CD4-positive, alpha-beta T cell (primary cell): ENCODE data around the gene STX8. TPM values are rescaled to one million over a fixed set of nuclear protein-coding genes. Genes with fewer than 3 reads are reported as not detected.

ENCODE experiments used
- ATAC-seq: fragments of 200-7000 bp; cut with Tn5 transposase; one replicate; pipeline ENCODE4 v1.10.0; 2022; ENCODE audit warnings: mild to moderate bottlenecking; ENCODE audit not compliant: poor library complexity
- CTCF ChIA-PET: fragments of 350-600 bp; sonication (Branson Sonifier 250); formaldehyde crosslinking; loops from one replicate; lab custom pipeline; 2021; ENCODE audit warnings: antibody characterized with exemption, inconsistent platforms; lab: Charles Lee
- POLR2A ChIA-PET: fragments of 350-600 bp; sonication (Branson Sonifier 250); formaldehyde crosslinking; loops from one replicate; lab custom pipeline; 2021; ENCODE audit warnings: antibody characterized with exemption, inconsistent platforms; lab: Charles Lee
- DNase-seq, 14 experiments: peaks; one replicate each; pipeline ENCODE4 v3.0.0-alpha.2; 2013 to 2020; ENCODE audit warnings: mixed read lengths in 2 of 14
- H3K27ac ChIP-seq, 2 donors: one replicate each; pipeline versions ENCODE4 v1.5.1 to v1.7.0; 2013; ENCODE audit warnings: low read length in 2 of 2, low read depth in 1 of 2, mild to moderate bottlenecking in 1 of 2
- H3K27me3 ChIP-seq, 2 experiments: 1 replicate in 1 of 2; 2 replicates in 1 of 2; pipeline versions ENCODE4 v1.6.1 to v1.7.0; 2013; ENCODE audit warnings: low read length in 2 of 2, control low read depth in 1 of 2, mild to moderate bottlenecking in 1 of 2, moderate library complexity in 1 of 2; ENCODE audit not compliant: insufficient read depth in 2 of 2, control insufficient read depth in 1 of 2
- H3K36me3 ChIP-seq: one replicate; pipeline ENCODE4 v1.6.1; 2013; ENCODE audit warnings: low read length, control low read depth; ENCODE audit not compliant: insufficient read depth
- H3K4me1 ChIP-seq: one replicate; pipeline ENCODE4 v1.6.1; 2013; ENCODE audit warnings: low read length, control low read depth; ENCODE audit not compliant: insufficient read depth
- H3K4me3 ChIP-seq: one replicate; pipeline ENCODE4 v1.5.1; 2013; ENCODE audit warnings: mild to moderate bottlenecking, low read length, moderate library complexity
- H3K9me3 ChIP-seq, 2 experiments: 1 replicate in 1 of 2; 2 replicates in 1 of 2; pipeline versions ENCODE4 v1.6.1 to v1.7.0; 2013; ENCODE audit warnings: low read length in 2 of 2, mild to moderate bottlenecking in 2 of 2, control low read depth in 1 of 2, moderate library complexity in 1 of 2; ENCODE audit not compliant: control insufficient read depth in 1 of 2, insufficient read depth in 1 of 2
- H3K27ac Mint-ChIP-seq: one replicate; pipeline ENCODE4 v1.8.0; 2020; ENCODE audit warnings: mixed read lengths
- H3K27me3 Mint-ChIP-seq: one replicate; pipeline ENCODE4 v1.8.0; 2021; ENCODE audit warnings: mixed read lengths
- H3K36me3 Mint-ChIP-seq: one replicate; pipeline ENCODE4 v1.8.0; 2021; ENCODE audit warnings: low read depth, mixed read lengths
- H3K4me1 Mint-ChIP-seq: one replicate; pipeline ENCODE4 v1.8.0; 2021; ENCODE audit warnings: low read depth, mixed read lengths
- H3K4me3 Mint-ChIP-seq: one replicate; pipeline ENCODE4 v1.8.0; 2020; ENCODE audit warnings: mild to moderate bottlenecking, mixed read lengths
- H3K9me3 Mint-ChIP-seq: one replicate; pipeline ENCODE4 v1.8.0; 2020; ENCODE audit warnings: mixed read lengths
- CTCF ChIP-seq: fragments of 200-600 bp; IDR thresholded peaks from one replicate; pipeline ENCODE4 v1.8.0; 2022; ENCODE audit warnings: antibody characterized with exemption, mild to moderate bottlenecking
- intact Hi-C, 2 experiments: fragments of 100-400 bp; cut with DNase I in 1 of 2; cut with micrococcal nuclease in 1 of 2; formaldehyde crosslinking; loops; one replicate each; pipeline versions ENCODE4 v1.15.1 to v1.9.0; 2023 to 2025; cut with DNase I, micrococcal nuclease
- total RNA-seq, 174 experiments: library from RNA in 2 of 174; stranded (reverse) in 2 of 174; gene quantifications; one replicate each; pipeline ENCODE4 v1.2.3 and lab custom pipeline; 2021 to 2026

The STX8 gene
- total RNA-seq, 2 experiments from 2014 or later, result 52.2 to 63.2 TPM

GRCh38 chr17:9232155-9232475, 343.5 kb downstream of the STX8 start:
- no peak overlapping the region for H3K4me3 Mint-ChIP-seq
- no peak for ATAC-seq

GRCh38 chr17:9231449-9232154, 344.0 kb downstream of the STX8 start:
- no peak overlapping the region for H3K27ac ChIP-seq
- Mint-ChIP-seq H3K4me1 (no peaks in the 10 kb centered on the region), H3K4me3 (no peak overlapping the region), H3K27ac (no peak overlapping the region), H3K9me3 (no peaks in the 10 kb centered on the region), H3K27me3 (no peaks in the 10 kb centered on the region), H3K36me3 (no peaks in the 10 kb centered on the region)
- H3K4me3 ChIP-seq, result no peak overlapping the region
- peaks cover 0 to 6% of the 10 kb centered on the region in 2 experiments for H3K9me3 ChIP-seq
- ATAC-seq (no peak), DNase-seq (no peak)
- no peaks in the 10 kb centered on the region for H3K36me3 ChIP-seq
- H3K4me1 ChIP-seq, result peaks cover 5% of the 10 kb centered on the region
- ChIA-PET CTCF (no interaction called here), POLR2A (no interaction called here)
- H3K27me3 ChIP-seq, result peaks cover 0 to 5% of the 10 kb centered on the region in 2 experiments
- TF ChIP-seq CTCF, result no peak
- intact Hi-C loops, result no loop called here

More at GRCh38 chr17:9232155-9232475, 343.5 kb downstream of the STX8 start:
- peaks cover 0 to 5% of the 10 kb centered on the region in 2 experiments for H3K27me3 ChIP-seq
- peaks cover 0 to 8% of the 10 kb centered on the region in 2 experiments for H3K9me3 ChIP-seq
- no peaks in the 10 kb centered on the region for H3K4me1 Mint-ChIP-seq
- CTCF ChIA-PET, result no interaction called here
- H3K9me3 Mint-ChIP-seq, result no peaks in the 10 kb centered on the region
- POLR2A ChIA-PET, result no interaction called here
- H3K27me3 Mint-ChIP-seq, result no peaks in the 10 kb centered on the region
- H3K36me3 Mint-ChIP-seq, result no peaks in the 10 kb centered on the region
- intact Hi-C loops, result no loop called here
- H3K4me1 ChIP-seq, result no peaks in the 10 kb centered on the region
- TF ChIP-seq CTCF, result no peak
- no peaks in the 10 kb centered on the region for H3K36me3 ChIP-seq
- DNase-seq, result no peak
- H3K27ac ChIP-seq, result no peak overlapping the region
- H3K27ac Mint-ChIP-seq, result no peak overlapping the region
- no peak overlapping the region for H3K4me3 ChIP-seq

- DNase-seq, result no peak
- no peaks in the 10 kb centered on the region for H3K4me1 Mint-ChIP-seq
- H3K36me3 Mint-ChIP-seq, result no peaks in the 10 kb centered on the region
- Histone ChIP-seq H3K27ac (no peak overlapping the region), H3K36me3 (no peaks in the 10 kb centered on the region), H3K27me3 (peaks cover 0 to 5% of the 10 kb centered on the region in 2 experiments), H3K4me3 (no peak overlapping the region), H3K9me3 (peaks cover 0 to 3% of the 10 kb centered on the region in 2 experiments), H3K4me1 (peaks cover 12% of the 10 kb centered on the region)
- POLR2A ChIA-PET, result no interaction called here
- H3K27me3 Mint-ChIP-seq, result no peaks in the 10 kb centered on the region
- intact Hi-C loops, result no loop called here
- TF ChIP-seq CTCF, result no peak
- no peak overlapping the region for H3K4me3 Mint-ChIP-seq
- CTCF ChIA-PET, result no interaction called here
- no peak overlapping the region for H3K27ac Mint-ChIP-seq
- no peak for ATAC-seq
- no peaks in the 10 kb centered on the region for H3K9me3 Mint-ChIP-seq
Measured at GRCh38 chr17:9230861-9231260, 344.8 kb downstream of the STX8 start.
